Measurements from ENCODE around the gene CRADD. TPM values are rescaled to one million over a fixed set of nuclear protein-coding genes. Genes with fewer than 3 reads are reported as not detected.
"Not testable (repeated sequence)": the region's sequence is repeated elsewhere in the genome, so short reads cannot be mapped to it uniquely, and the experiment has no call there.

Gene CRADD
- total RNA-seq, 1 donor from 2014 or later: 18.7 TPM

DNA sequence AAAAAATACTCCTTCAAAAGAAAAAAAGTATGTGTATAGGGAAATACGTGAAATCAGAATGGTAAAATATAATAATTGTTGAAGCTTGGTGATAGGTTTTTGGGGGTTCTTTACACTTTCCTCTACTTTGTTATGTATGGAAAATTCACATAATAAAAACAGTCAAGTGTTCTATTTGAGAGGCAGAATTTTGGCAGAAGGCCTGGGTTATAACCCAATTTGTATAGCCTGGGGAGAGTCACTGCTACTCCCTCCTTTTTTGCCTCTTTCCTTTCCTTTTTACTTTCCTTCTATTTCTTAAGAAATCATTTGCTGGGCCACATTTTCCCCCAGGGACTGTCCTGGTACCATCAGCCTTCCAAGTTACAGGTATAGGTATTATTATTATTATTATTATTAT, 105.7 kb downstream of the CRADD start:
- no peak for DNase-seq (ENCODE audit: low spot score)

- DNase-seq (ENCODE audit: low spot score): no peak
Measured at GRCh38 chr12:93783832-93784231, 106.7 kb downstream of the CRADD start.

DNA sequence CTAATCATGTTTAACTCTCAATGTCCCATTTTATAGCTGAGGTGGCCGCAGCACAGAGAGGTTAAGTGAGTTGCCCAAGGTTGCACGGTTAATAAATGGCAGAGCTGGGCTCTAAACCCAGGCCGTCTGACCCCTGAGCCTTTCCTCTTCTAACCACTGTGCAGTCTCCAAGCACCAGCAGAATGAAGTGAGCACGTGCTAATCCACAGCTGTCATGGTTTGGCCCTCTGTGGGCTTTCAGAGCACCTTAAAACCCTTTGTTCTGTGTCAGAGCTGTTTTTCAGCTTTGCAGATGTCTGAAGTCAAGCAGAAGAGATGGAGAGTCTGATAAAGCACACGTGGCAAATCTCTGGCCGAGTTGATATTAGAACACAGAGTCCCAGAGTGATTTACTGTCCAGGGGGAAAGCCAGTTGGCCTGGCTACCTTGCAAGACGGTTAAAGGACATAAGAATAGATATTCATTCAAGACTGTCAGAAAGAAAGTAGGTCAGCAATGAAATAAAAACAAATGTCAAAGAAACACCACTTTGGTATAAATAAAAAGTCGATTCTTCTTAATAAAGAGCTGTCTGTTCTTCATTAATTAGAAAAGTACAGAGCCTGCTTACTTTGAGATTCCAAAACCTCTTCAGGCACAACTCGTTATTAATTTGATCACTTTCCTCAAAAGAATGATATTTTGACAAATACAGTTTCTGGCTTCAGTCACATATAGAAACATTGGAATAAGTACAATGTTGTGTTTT, 107.3 kb downstream of the CRADD start:
- peak; percentile 68 for DNase-seq (ENCODE audit: low spot score)

GRCh38 chr12:93785249-93786010, 108.3 kb downstream of the CRADD start:
- peak; percentile 65 for DNase-seq (ENCODE audit: low spot score)

GRCh38 chr12:93786656-93787397, 109.7 kb downstream of the CRADD start:
- no peak for DNase-seq (ENCODE audit: low spot score)

GRCh38 chr12:93788853-93789252, 111.7 kb downstream of the CRADD start:
- no peak for DNase-seq (ENCODE audit: low spot score)

- no peak for DNase-seq (ENCODE audit: low spot score)
Measured at GRCh38 chr12:93789767-93790166, 112.6 kb downstream of the CRADD start.

GRCh38 chr12:93790472-93791152, 113.4 kb downstream of the CRADD start:
- no peak for DNase-seq (ENCODE audit: low spot score)

GRCh38 chr12:93793007-93793406, 115.8 kb downstream of the CRADD start:
- no peak for DNase-seq (ENCODE audit: low spot score)

- no peak for DNase-seq (ENCODE audit: low spot score)
Measured at GRCh38 chr12:93793983-93794382, 116.8 kb downstream of the CRADD start.

DNA sequence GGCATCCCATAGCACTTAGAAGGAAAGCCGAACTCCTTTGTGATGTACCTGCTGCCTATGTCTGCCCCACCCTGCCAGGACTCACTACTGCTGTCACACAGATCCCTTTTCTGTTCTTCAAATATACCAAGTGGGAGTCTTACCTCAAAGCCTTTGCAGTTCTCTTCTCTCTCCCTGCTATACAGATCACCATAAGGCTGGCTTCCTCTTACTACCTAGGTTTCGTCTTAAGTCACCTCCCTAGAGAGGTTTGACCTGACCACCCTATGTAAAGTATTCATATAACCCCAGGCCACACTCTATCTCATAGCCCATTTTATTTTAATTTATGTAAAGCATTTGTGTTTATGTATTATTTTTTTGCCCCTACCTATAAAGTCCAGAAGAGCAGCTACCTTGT, 117.6 kb downstream of the CRADD start:
- DNase-seq (ENCODE audit: low spot score): no peak

- no peak for DNase-seq (ENCODE audit: low spot score)
Measured at GRCh38 chr12:93795352-93795751, 118.2 kb downstream of the CRADD start.

GRCh38 chr12:93796729-93797128, 119.6 kb downstream of the CRADD start:
- no peak for DNase-seq (ENCODE audit: low spot score)

GRCh38 chr12:93798279-93799151, 121.3 kb downstream of the CRADD start:
- no peak for DNase-seq (ENCODE audit: low spot score)

DNA sequence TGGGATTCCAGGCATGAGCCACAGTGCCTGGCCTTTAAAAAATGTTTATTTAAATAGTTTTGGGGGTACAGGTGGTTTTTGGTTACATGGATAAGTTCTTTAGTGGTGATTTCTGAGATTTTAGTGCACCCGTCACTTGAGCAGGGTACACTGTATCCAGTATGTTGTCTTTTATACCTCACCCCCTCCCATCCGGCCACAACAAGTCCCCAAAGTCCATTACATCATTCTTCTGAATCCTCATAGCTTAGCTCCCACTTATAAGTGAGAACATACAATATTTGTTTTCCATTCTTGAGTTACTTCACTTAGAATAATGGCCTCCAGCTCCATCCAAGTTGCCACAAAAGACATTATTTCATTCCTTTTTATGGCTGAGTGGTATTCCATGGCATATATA, 124.5 kb downstream of the CRADD start:
- DNase-seq (ENCODE audit: low spot score): not testable (repeated sequence)

DNA sequence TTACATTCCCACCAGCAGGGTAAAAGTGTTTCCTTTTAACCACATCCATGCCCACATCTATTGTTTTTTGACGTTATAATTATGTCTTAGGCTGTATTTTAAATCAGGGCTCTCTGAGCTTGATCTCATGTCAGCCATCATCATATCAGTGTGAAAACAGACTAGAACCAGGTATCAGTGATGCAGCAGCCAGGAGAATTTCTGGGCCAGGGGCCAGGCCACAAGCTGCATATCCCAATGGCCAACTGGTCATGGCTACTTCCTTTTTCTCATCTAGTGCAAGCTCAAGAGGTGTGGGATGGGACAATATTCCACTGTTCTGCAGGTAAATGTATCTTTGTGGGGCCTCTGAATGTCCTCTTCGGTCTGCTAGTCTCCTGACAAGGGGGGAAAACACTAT, 125.1 kb downstream of the CRADD start:
- no peak for DNase-seq (ENCODE audit: low spot score)

- DNase-seq (ENCODE audit: low spot score): no peak
Measured at GRCh38 chr12:93802698-93803423, 125.7 kb downstream of the CRADD start.

- DNase-seq (ENCODE audit: low spot score): no peak
Measured at GRCh38 chr12:93803424-93803807, 126.2 kb downstream of the CRADD start.

DNA sequence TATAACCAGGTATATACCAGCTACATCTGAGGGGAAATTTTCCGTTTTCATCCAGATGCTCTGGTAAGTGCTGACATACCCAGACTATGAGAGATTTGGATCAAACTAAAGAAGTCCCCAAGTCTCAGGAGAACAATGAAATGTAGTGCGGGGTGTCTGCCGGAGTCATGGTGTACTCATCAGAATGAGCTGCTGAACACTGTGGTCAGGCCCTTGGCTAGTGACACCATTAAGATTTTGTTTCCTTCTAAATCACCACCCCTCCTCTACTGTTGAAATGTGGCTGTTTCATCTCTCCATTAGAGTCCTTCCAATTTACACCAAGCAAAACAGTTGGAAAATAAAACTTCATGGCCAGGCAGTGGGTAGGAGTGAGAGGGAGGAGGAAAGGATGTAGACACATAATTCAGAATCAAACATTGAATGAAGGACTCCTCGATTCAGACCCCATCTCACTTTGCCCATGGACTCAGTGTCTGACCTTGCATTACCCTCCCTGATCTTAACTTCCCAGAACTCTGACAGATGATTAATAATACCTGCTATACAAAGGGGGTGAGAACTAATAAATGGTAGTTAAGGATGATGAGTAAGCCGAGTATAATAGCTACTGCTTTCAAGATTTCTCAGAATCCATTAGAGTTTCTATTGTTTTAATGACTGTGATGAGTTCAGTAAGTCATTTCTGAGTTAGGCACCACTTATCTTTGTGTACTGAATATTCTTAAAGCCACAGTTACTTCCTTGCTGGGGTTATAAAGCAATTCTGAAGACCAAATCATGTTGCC, 127.4 kb downstream of the CRADD start:
- no peak for DNase-seq (ENCODE audit: low spot score)

Measured in ureter (tissue), 1 donor.